T-helper 2 cell treated with Interferon-gamma antibody and Interleukin-4, amounts not matched to agents 100 ng/mL and 5 ng/mL, for 36 hours (primary cell): ENCODE measurements around the gene TBC1D10A. TPM values are rescaled to one million over a fixed set of nuclear protein-coding genes. Genes with fewer than 3 reads are reported as not detected.

ENCODE experiments used
- intact Hi-C: fragments of 100-400 bp; cut with micrococcal nuclease; formaldehyde crosslinking; loops from one replicate; pipeline ENCODE4 v1.15.1; 2023
- total RNA-seq: library from RNA; stranded (reverse); gene quantifications from 2 replicates; pipeline ENCODE4 v1.2.3, GENCODE V29; 2022

Gene TBC1D10A
- total RNA-seq, 1 donor from 2014 or later = 46.6 TPM

- intact Hi-C loops = loop anchor here (1.0 to 2.0 kb wide), 5 partner anchors 18 to 1004 kb away; partner anchors contain the start of genes PIK3IP1 and SF3A1
Observed at GRCh38 chr22:30288419-30289140, 38.2 kb downstream of the TBC1D10A start.

GRCh38 chr22:30287648-30288418 is 38.9 kb downstream of the TBC1D10A start:
- intact Hi-C loops = loop anchor here (1.0 to 2.0 kb wide), 4 partner anchors 21 to 1005 kb away; partner anchors contain the start of genes PIK3IP1 and RNF215

GRCh38 chr22:30286813-30287647 is 39.7 kb downstream of the TBC1D10A start:
- intact Hi-C loops = loop anchor here (1.0 kb wide), 3 partner anchors 20 to 198 kb away; partner anchors contain the start of gene RNF215

GRCh38 chr22:30286331-30286730 is 40.4 kb downstream of the TBC1D10A start:
- intact Hi-C loops = no loop called here

GRCh38 chr22:30285846-30286200 is 40.9 kb downstream of the TBC1D10A start:
- intact Hi-C loops = no loop called here

- intact Hi-C loops = no loop called here
Observed at GRCh38 chr22:30285176-30285845, 41.4 kb downstream of the TBC1D10A start.

- intact Hi-C loops = no loop called here
Observed at GRCh38 chr22:30284666-30285065, 42.1 kb downstream of the TBC1D10A start.

GRCh38 chr22:30284172-30284571 is 42.6 kb downstream of the TBC1D10A start:
- intact Hi-C loops = no loop called here

- intact Hi-C loops = no loop called here
Observed at GRCh38 chr22:30283342-30283741, 43.4 kb downstream of the TBC1D10A start.

GRCh38 chr22:30282616-30283046 is 44.1 kb downstream of the TBC1D10A start:
- intact Hi-C loops = no loop called here

- intact Hi-C loops = no loop called here
Observed at GRCh38 chr22:30280505-30280904, 46.2 kb downstream of the TBC1D10A start.

GRCh38 chr22:30279932-30280331 is 46.8 kb downstream of the TBC1D10A start:
- intact Hi-C loops = no loop called here

- intact Hi-C loops = no loop called here
Observed at GRCh38 chr22:30279046-30279788, 47.5 kb downstream of the TBC1D10A start.

- intact Hi-C loops = no loop called here
Observed at GRCh38 chr22:30277547-30278344, 49.0 kb downstream of the TBC1D10A start.

GRCh38 chr22:30276039-30276438 is 50.7 kb downstream of the TBC1D10A start:
- intact Hi-C loops = no loop called here

- intact Hi-C loops = no loop called here
Observed at GRCh38 chr22:30275625-30276024, 51.1 kb downstream of the TBC1D10A start.

GRCh38 chr22:30274437-30274812 is 52.3 kb downstream of the TBC1D10A start:
- intact Hi-C loops = no loop called here

- intact Hi-C loops = no loop called here
Observed at GRCh38 chr22:30273711-30274436, 52.9 kb downstream of the TBC1D10A start.
